ENCODE measurements around the gene SORD.
"Not testable (repeated sequence)": the region's sequence is repeated elsewhere in the genome, so short reads cannot be mapped to it uniquely, and the experiment has no call there.

SORD gene

GRCh38 chr15:45062301-45062700, 39.3 kb downstream of the SORD start:
- DNase-seq (ENCODE audit: low spot score) = not testable (repeated sequence)

GRCh38 chr15:45064386-45064785, 41.4 kb downstream of the SORD start:
- peak; percentile 11 for DNase-seq (ENCODE audit: low spot score)

- DNase-seq (ENCODE audit: low spot score) = not testable (repeated sequence)
These were observed 47.0 kb downstream of the SORD start for GRCh38 chr15:45069942-45070360.

GRCh38 chr15:45073602-45074001, 50.6 kb downstream of the SORD start:
- DNase-seq (ENCODE audit: low spot score) = not testable (repeated sequence)

GRCh38 chr15:45075440-45076320, 52.7 kb downstream of the SORD start:
- not testable (repeated sequence) for DNase-seq (ENCODE audit: low spot score)

- DNase-seq (ENCODE audit: low spot score) = not testable (repeated sequence)
These were observed 54.4 kb downstream of the SORD start for GRCh38 chr15:45077391-45077790.

GRCh38 chr15:45079201-45079600, 56.2 kb downstream of the SORD start:
- not testable (repeated sequence) for DNase-seq (ENCODE audit: low spot score)

- DNase-seq (ENCODE audit: low spot score) = not testable (repeated sequence)
These were observed 56.7 kb downstream of the SORD start for GRCh38 chr15:45079628-45080246.

GRCh38 chr15:45080593-45080992, 57.6 kb downstream of the SORD start:
- not testable (repeated sequence) for DNase-seq (ENCODE audit: low spot score)

- DNase-seq (ENCODE audit: low spot score) = not testable (repeated sequence)
These were observed 59.4 kb downstream of the SORD start for GRCh38 chr15:45082412-45082811.

GRCh38 chr15:45083223-45083622, 60.2 kb downstream of the SORD start:
- DNase-seq (ENCODE audit: low spot score) = no peak

- DNase-seq (ENCODE audit: low spot score) = no peak
These were observed 61.2 kb downstream of the SORD start for GRCh38 chr15:45084163-45084562.

- no peak for DNase-seq (ENCODE audit: low spot score)
These were observed 64.5 kb downstream of the SORD start for GRCh38 chr15:45087513-45087912.

GRCh38 chr15:45088801-45089711, 66.1 kb downstream of the SORD start:
- DNase-seq (ENCODE audit: low spot score) = no peak

- DNase-seq (ENCODE audit: low spot score) = no peak
These were observed 66.8 kb downstream of the SORD start for GRCh38 chr15:45089712-45090373.

- DNase-seq (ENCODE audit: low spot score) = no peak
These were observed 68.2 kb downstream of the SORD start for GRCh38 chr15:45091161-45091560.

- no peak for DNase-seq (ENCODE audit: low spot score)
These were observed 68.6 kb downstream of the SORD start for GRCh38 chr15:45091576-45091975.

- DNase-seq (ENCODE audit: low spot score) = no peak
These were observed 70.0 kb downstream of the SORD start for GRCh38 chr15:45093013-45093412.

- DNase-seq (ENCODE audit: low spot score) = no peak
These were observed 70.8 kb downstream of the SORD start for GRCh38 chr15:45093622-45094357.

- no peak for DNase-seq (ENCODE audit: low spot score)
These were observed 71.3 kb downstream of the SORD start for GRCh38 chr15:45094358-45094730.

- DNase-seq (ENCODE audit: low spot score) = no peak
These were observed 72.7 kb downstream of the SORD start for GRCh38 chr15:45095661-45096060.
